GM10248 (cell line): ENCODE results near the gene DCT.

Experiments used
- CTCF ChIA-PET: fragments of 300-600 bp; sonication (Branson Sonifier 250); formaldehyde crosslinking; extraction: SDS; loops from one replicate; lab custom pipeline; 2021; ENCODE audit warnings: antibody characterized with exemption; lab: Yijun Ruan, JAX
- POLR2A ChIA-PET: fragments of 350-650 bp; sonication (Branson Sonifier 250); formaldehyde crosslinking; extraction: SDS; loops from one replicate; lab custom pipeline; 2020; ENCODE audit warnings: antibody characterized with exemption; lab: Yijun Ruan, JAX
- DNase-seq: peaks from one replicate; pipeline ENCODE4 v3.0.0; 2012; ENCODE audit errors: extremely low spot score
- TF ChIP-seq, protein P1 (sequence below): IDR thresholded peaks from 2 replicates; pipeline ENCODE4 v1.5.1; 2012; ENCODE audit warnings: mild to moderate bottlenecking, low read depth; ENCODE audit errors: extremely low read depth, missing control alignments, control extremely low read depth

DCT gene

DNA sequence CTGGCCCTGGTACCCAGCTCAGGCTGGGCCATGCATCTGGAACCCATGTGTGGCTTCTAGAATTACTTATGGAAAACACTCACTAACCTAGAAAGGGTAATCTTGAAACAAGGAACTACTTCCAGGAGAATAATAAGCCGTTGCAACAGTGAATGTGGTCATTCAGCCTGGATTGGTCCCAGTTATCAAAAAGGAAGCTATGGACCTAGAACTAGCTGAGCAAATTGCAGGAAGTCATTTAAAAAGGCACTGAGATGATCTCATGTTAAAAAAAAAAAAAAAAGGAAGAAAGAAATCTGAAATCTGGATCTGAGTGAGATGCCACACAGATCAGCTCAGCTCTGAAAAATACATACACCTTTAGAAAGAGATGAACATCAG is 59.6 kb downstream of the DCT start:
- DNase-seq, result no peak
- ChIA-PET CTCF (interaction anchor here (1.6 to 2.3 kb wide), 2 partner anchors 9 to 15 kb away, joined by 3 to 10 read pairs; no protein-coding TSS in a partner anchor), POLR2A (no interaction called here)
- TF ChIP-seq, protein P1, sequence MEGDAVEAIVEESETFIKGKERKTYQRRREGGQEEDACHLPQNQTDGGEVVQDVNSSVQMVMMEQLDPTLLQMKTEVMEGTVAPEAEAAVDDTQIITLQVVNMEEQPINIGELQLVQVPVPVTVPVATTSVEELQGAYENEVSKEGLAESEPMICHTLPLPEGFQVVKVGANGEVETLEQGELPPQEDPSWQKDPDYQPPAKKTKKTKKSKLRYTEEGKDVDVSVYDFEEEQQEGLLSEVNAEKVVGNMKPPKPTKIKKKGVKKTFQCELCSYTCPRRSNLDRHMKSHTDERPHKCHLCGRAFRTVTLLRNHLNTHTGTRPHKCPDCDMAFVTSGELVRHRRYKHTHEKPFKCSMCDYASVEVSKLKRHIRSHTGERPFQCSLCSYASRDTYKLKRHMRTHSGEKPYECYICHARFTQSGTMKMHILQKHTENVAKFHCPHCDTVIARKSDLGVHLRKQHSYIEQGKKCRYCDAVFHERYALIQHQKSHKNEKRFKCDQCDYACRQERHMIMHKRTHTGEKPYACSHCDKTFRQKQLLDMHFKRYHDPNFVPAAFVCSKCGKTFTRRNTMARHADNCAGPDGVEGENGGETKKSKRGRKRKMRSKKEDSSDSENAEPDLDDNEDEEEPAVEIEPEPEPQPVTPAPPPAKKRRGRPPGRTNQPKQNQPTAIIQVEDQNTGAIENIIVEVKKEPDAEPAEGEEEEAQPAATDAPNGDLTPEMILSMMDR, result no peak

DNA sequence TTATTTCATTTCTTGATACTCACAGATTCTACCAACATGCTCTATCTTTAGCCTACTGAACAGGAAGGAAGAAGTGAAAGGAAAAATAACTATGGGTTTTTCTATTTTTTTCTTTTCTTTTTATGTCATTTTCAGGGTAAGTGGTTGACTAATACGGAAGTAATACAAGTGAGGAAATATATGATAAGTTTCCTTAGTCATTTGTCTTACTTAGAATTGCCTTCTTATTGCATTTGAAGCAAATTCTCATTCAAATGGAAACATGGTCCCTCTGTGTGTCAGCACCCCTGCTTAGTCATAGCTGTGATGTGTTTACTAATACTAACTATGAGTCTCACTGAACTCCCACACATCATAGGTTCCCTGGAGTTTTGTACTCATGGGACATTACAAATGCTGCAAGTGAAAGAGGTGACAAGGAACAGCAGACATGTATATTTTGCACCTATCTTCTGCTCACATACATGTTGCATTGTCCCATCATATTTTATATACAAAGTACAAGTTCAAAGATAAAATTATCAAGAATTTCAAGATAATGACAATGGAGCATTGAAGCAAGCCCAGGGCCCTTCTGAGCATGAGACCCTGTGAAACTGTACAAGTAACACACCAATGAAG is 60.1 kb downstream of the DCT start:
- CTCF ChIA-PET, result interaction anchor here (0.9 to 2.3 kb wide), 3 partner anchors 9 to 16 kb away, joined by 3 to 10 read pairs (median 3); no protein-coding TSS in a partner anchor

DNA sequence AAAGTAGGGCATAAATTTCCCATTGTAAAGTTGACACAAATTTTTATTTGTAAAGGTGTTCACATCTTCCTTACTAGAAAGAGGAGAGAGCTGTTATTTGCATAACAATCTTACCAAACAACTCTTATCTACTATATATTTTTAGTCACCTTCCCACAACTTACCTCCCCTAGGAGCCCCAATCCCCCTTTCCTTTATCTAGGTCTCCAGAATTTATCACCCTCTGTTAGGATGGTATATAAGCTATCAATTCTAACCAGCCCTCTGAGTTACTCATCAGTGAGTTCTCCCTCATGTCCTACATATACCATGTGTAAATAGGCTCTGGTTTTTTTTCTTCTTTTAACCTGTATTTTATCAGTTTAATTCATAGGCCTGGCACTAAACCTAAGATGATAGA is 62.2 kb downstream of the DCT start:
- ChIA-PET CTCF (interaction anchor here (0.9 to 1.4 kb wide), 4 partner anchors 11 to 18 kb away, joined by 3 to 6 read pairs (median 4); no protein-coding TSS in a partner anchor), POLR2A (no interaction called here)

More for the DNA sequence above, 60.1 kb downstream of the DCT start:
- DNase-seq, result no peak
- TF ChIP-seq, protein P1, result no peak
- POLR2A ChIA-PET, result no interaction called here

DNA sequence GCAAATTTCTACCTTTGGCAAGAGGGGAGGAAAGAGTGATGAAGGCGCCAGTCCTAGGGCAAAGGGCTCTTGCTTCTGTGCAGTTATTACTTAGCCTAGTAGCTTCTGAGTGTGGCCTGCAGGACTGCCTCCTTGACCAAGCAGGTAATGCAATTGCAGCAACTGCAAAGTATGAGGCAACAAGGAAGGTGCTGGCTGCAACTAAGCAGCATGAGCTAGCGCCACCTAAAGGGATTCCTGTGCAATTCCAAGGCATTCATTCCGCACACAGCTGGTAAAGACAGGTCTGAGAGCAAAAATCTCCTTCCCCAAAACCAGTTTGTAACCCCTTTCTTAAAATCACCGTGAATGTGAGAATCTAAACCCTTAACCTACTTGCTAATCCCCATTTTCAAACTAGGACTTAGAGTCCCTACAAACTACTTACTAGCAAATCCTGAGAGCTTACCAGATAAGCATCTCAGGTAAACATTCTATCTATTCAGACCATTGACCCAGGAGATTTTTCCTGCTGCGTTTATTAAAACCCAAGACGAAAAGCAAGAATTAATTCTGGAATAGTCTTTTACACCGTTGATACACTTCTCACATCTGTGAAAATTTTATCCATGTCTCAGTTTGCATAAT is 62.9 kb downstream of the DCT start:
- no peak for DNase-seq
- CTCF ChIA-PET, result interaction anchor here (0.7 to 2.3 kb wide), 7 partner anchors 9 to 22 kb away, joined by 3 to 6 read pairs (median 4); no protein-coding TSS in a partner anchor

More for the DNA sequence above, 62.2 kb downstream of the DCT start:
- no peak for DNase-seq
- TF ChIP-seq, protein P1, result no peak

DNA sequence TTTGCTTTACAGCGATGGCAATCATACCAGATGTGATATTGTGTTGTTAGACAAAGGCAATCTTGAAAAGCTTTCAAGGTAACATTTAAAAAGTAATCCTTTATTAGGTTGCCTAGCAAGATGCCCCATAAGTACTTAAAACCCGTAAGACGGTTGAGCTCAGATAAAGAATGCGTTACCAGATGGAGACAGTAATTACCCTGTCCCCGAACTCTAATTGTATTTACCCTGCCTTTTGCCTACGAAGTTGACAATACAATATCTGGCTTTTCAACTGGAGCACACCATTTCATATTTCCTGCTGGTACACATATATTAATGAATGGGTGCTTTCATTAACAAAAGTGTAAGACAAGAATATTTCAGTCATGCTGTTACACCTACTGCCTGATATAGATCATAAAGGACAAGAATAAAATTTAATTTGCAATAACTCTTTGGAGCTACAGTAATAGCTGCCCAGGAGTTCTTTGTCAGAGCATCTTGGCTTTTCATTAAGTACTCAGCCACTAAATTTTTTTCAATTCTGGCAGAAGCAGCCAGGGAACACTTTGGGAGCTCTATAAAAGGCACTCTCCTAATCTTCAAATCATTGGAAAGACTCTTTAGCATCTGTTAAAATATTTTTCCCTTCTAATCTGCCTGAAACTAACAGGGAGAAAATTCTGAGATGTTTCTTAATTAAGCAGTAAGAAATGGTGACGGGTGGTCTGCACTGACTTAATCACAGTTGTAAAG is 63.8 kb downstream of the DCT start:
- TF ChIP-seq, protein P1, result no peak
- ChIA-PET POLR2A (no interaction called here), CTCF (interaction anchor here (0.6 to 2.3 kb wide), 8 partner anchors 8 to 35 kb away, joined by 3 to 6 read pairs (median 3); no protein-coding TSS in a partner anchor)
- DNase-seq, result no peak

More for the DNA sequence above, 62.9 kb downstream of the DCT start:
- TF ChIP-seq, protein P1, result no peak
- POLR2A ChIA-PET, result interaction anchor here (0.5 kb wide), 1 partner anchor 148 kb away, joined by 3 read pairs; no protein-coding TSS in a partner anchor

DNA sequence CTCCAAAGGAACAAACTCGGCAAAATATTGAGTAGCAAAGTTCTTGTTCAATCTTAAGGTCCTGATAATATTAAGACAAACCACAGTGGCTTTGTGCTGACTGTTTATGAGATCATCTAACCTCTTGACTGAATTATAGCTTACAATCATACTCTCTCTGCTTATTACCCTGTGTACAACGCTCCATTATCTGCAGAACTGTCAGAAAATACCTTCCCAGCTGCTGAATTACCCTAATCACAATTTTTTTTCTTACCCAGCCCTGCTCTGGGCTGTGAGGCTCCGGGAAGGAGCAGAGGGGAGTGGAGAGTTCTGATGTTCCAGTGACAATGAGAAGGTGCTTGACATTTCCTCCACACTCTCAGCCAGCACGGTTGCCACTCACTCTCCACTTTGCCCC is 64.8 kb downstream of the DCT start:
- ChIA-PET CTCF (interaction anchor here (0.9 to 2.3 kb wide), 4 partner anchors 7 to 26 kb away, joined by 3 to 6 read pairs (median 4); no protein-coding TSS in a partner anchor), POLR2A (no interaction called here)
- DNase-seq, result no peak
- TF ChIP-seq, protein P1, result no peak
